Osteoblast (primary cell): ENCODE results near the gene SEC24D. TPM values are rescaled to one million over a fixed set of nuclear protein-coding genes. Genes with fewer than 3 reads are reported as not detected.
A peak's percentile ranks its signal among the peaks of the same experiment; 100 is the strongest.

Experiments
- DNase-seq: peaks from one replicate; pipeline ENCODE4 v3.0.0; 2011; ENCODE audit warnings: low spot score, mixed read lengths; ENCODE audit not compliant: insufficient read length; ENCODE audit errors: missing footprints
- H2AFZ ChIP-seq: 2 replicates; pipeline ENCODE4 v1.6.0; 2011; ENCODE audit warnings: mild to moderate bottlenecking, low read length
- H3K27ac ChIP-seq: 2 replicates; pipeline ENCODE4 v1.5.1; 2011; ENCODE audit warnings: mild to moderate bottlenecking, low read depth, low read length, moderate library complexity
- H3K27me3 ChIP-seq: 2 replicates; pipeline ENCODE4 v1.6.0; 2012; ENCODE audit warnings: mild to moderate bottlenecking, control low read depth, inconsistent platforms, low read length, moderate library complexity; ENCODE audit not compliant: insufficient read depth
- H3K36me3 ChIP-seq: 2 replicates; pipeline ENCODE4 v1.5.1; 2011; ENCODE audit warnings: mild to moderate bottlenecking, low read length, control low read depth, moderate library complexity; ENCODE audit not compliant: insufficient read depth
- H3K4me1 ChIP-seq: 2 replicates; pipeline ENCODE4 v1.5.1; 2011; ENCODE audit warnings: mild to moderate bottlenecking, low read length, control low read depth, moderate library complexity; ENCODE audit not compliant: insufficient read depth
- H3K4me2 ChIP-seq: 2 replicates; pipeline ENCODE4 v1.6.0; 2011; ENCODE audit warnings: mild to moderate bottlenecking, low read length; ENCODE audit not compliant: insufficient read depth
- H3K4me3 ChIP-seq: fragments of 200-600 bp; sonication (generic); 3 replicates; pipeline ENCODE4 v1.5.1; 2012; ENCODE audit warnings: mild to moderate bottlenecking, low read length, inconsistent platforms; ENCODE audit not compliant: insufficient read depth
- H3K79me2 ChIP-seq: 2 replicates; pipeline ENCODE4 v1.6.0; 2012; ENCODE audit warnings: mild to moderate bottlenecking, low read length, control low read depth, inconsistent platforms; ENCODE audit not compliant: insufficient read depth
- H3K9me3 ChIP-seq: 2 replicates; pipeline ENCODE4 v1.5.1; 2011; ENCODE audit warnings: low read depth, low read length, control low read depth
- H4K20me1 ChIP-seq: 2 replicates; pipeline ENCODE4 v1.6.0; 2012; ENCODE audit warnings: mild to moderate bottlenecking, low read length, control low read depth; ENCODE audit not compliant: insufficient read depth
- CTCF ChIP-seq: IDR thresholded peaks from 2 replicates; pipeline ENCODE4 v1.5.1; 2011; ENCODE audit warnings: mild to moderate bottlenecking, low read depth, low read length, moderate library complexity; ENCODE audit errors: extremely low read depth
- total RNA-seq: library from RNA; depleted of rRNA; stranded (reverse); fragments of >200 nt; gene quantifications from 2 replicates; pipeline ENCODE4 v1.2.3, GENCODE V29; 2012

The SEC24D gene
- total RNA-seq, 1 donor = 116 TPM

- Histone ChIP-seq H2AFZ (no peak overlapping the region), H3K4me3 (no peak overlapping the region), H3K27ac (no peak overlapping the region), H3K4me1 (peaks cover 15% of the 10 kb centered on the region), H4K20me1 (no peaks in the 10 kb centered on the region), H3K4me2 (no peak overlapping the region), H3K9me3 (no peaks in the 10 kb centered on the region), H3K36me3 (no peaks in the 10 kb centered on the region), H3K27me3 (no peaks in the 10 kb centered on the region), H3K79me2 (no peaks in the 10 kb centered on the region)
- no peak for DNase-seq
- no peak for TF ChIP-seq CTCF
These were observed 9.7 kb upstream of the SEC24D start for GRCh38 chr4:118845552-118846050.

DNA sequence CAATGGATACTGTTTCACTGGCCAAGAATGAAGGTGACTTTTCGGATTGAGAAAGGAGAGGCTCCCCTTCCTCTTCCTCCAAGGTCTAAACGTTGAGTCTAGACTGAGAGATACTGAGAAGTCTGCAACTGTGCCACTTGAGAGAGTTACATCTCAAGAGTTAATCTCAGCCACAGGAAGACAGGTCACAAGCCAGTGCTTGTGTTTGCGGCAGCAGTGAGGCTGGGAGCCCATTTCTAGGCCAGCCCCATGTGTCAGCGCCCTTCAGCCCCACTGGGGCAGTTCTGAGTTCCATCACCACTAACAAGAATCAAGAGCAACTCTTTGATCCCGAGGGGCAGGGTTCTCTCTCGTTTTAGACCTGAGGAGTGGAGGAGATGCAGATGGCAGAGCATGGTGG, 7.3 kb upstream of the SEC24D start:
- no peaks in the 10 kb centered on the region for H3K79me2 ChIP-seq
- no peaks in the 10 kb centered on the region for H3K36me3 ChIP-seq
- DNase-seq = no peak
- no peaks in the 10 kb centered on the region for H4K20me1 ChIP-seq
- H3K4me2 ChIP-seq = no peak overlapping the region
- H3K4me3 ChIP-seq = no peak overlapping the region
- H3K9me3 ChIP-seq = no peaks in the 10 kb centered on the region
- peaks cover 15% of the 10 kb centered on the region for H3K4me1 ChIP-seq
- no peaks in the 10 kb centered on the region for H3K27me3 ChIP-seq
- H3K27ac ChIP-seq = no peak overlapping the region
- H2AFZ ChIP-seq = no peak overlapping the region
- no peak for TF ChIP-seq CTCF

DNA sequence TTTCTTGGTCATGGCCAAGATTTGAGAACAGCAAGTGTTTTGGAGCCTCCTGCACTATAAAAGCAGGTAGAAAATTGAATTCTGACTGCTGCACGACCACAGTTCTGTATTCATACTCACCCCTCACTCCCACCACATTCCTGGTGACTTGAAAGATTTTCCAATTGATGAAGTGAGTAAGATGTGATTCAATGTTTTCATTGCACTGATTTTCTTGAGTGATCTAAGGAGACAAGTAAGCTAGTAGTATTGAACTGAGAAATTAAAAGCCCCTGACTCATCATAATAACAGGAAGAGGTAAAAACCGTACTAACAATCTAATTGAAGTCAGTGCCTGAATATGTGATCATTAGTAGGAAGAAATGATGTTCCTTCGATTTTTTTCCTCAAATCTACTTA, 6.1 kb upstream of the SEC24D start:
- H3K4me1 ChIP-seq = peaks cover 16% of the 10 kb centered on the region
- H3K27ac ChIP-seq = peak overlapping the region; percentile 62
- no peaks in the 10 kb centered on the region for H3K9me3 ChIP-seq
- H2AFZ ChIP-seq = no peak overlapping the region
- no peak for TF ChIP-seq CTCF
- H3K27me3 ChIP-seq = no peaks in the 10 kb centered on the region
- DNase-seq = peak; percentile 61
- no peaks in the 10 kb centered on the region for H3K36me3 ChIP-seq
- no peaks in the 10 kb centered on the region for H4K20me1 ChIP-seq
- H3K4me2 ChIP-seq = peak overlapping the region; percentile 21
- H3K79me2 ChIP-seq = no peaks in the 10 kb centered on the region
- H3K4me3 ChIP-seq = no peak overlapping the region

GRCh38 chr4:118839221-118839927, 3.4 kb upstream of the SEC24D start:
- H3K36me3 ChIP-seq = no peaks in the 10 kb centered on the region
- H2AFZ ChIP-seq = no peak overlapping the region
- peaks cover 15% of the 10 kb centered on the region for H3K79me2 ChIP-seq
- H3K9me3 ChIP-seq = no peaks in the 10 kb centered on the region
- H3K4me3 ChIP-seq = no peak overlapping the region
- TF ChIP-seq CTCF = no peak
- H3K27me3 ChIP-seq = no peaks in the 10 kb centered on the region
- H3K27ac ChIP-seq = no peak overlapping the region
- peaks cover 21% of the 10 kb centered on the region for H3K4me1 ChIP-seq
- no peak overlapping the region for H3K4me2 ChIP-seq
- DNase-seq = no peak
- peaks cover 3% of the 10 kb centered on the region for H4K20me1 ChIP-seq
